Keratinocyte (primary cell): ENCODE measurements around the gene HTR2B. TPM values are rescaled to one million over a fixed set of nuclear protein-coding genes. Genes with fewer than 3 reads are reported as not detected.

Source experiments
- DNase-seq: peaks from one replicate; pipeline ENCODE4 v3.0.0-alpha.2; 2011; ENCODE audit warnings: low read depth, missing footprints, low spot score
- FAIRE-seq: peaks from 2 replicates; lab custom pipeline; 2011; peaks lifted over from hg19 to GRCh38; lab: Jason Lieb, UNC
- H2AFZ ChIP-seq: 2 replicates; pipeline ENCODE4 v1.6.0; 2012; ENCODE audit warnings: low read length, control low read depth, inconsistent platforms; ENCODE audit not compliant: control insufficient read depth
- H3K27ac ChIP-seq: 2 replicates; pipeline ENCODE4 v1.5.1; 2011; ENCODE audit warnings: low read length; ENCODE audit not compliant: control insufficient read depth, insufficient read depth
- H3K27me3 ChIP-seq: 3 replicates; pipeline ENCODE4 v1.6.0; 2011; ENCODE audit warnings: low read length; ENCODE audit not compliant: control insufficient read depth, insufficient read depth; ENCODE audit errors: extremely low read depth
- H3K36me3 ChIP-seq, 2 experiments: 2 replicates in 1 of 2; 3 replicates in 1 of 2; pipeline ENCODE4 v1.5.1; 2011; ENCODE audit warnings: low read length in 2 of 2, mild to moderate bottlenecking in 1 of 2; ENCODE audit not compliant: control insufficient read depth in 2 of 2, insufficient read depth in 2 of 2; ENCODE audit errors: extremely low read depth in 1 of 2
- H3K4me1 ChIP-seq: 3 replicates; pipeline ENCODE4 v1.5.1; 2011; ENCODE audit warnings: low read length; ENCODE audit not compliant: control insufficient read depth, insufficient read depth; ENCODE audit errors: extremely low read depth
- H3K4me2 ChIP-seq: 3 replicates; pipeline ENCODE4 v1.6.0; 2011; ENCODE audit warnings: low read depth, low read length; ENCODE audit not compliant: control insufficient read depth, insufficient read depth; ENCODE audit errors: extremely low read depth
- H3K4me3 ChIP-seq, 3 experiments: fragments of 200-600 bp in 1 of 3; sonication (generic) in 1 of 3; 2 replicates in 2 of 3; 3 replicates in 1 of 3; pipeline ENCODE4 v1.5.1; 2011 to 2016; ENCODE audit warnings: low read length in 3 of 3, mild to moderate bottlenecking in 3 of 3, control low read depth in 2 of 3, inconsistent platforms in 1 of 3, low read depth in 1 of 3, mixed read lengths in 1 of 3, mixed run types in 1 of 3, moderate library complexity in 1 of 3; ENCODE audit not compliant: control insufficient read depth in 2 of 3, insufficient read depth in 2 of 3; ENCODE audit errors: extremely low read depth in 1 of 3
- H3K79me2 ChIP-seq: 2 replicates; pipeline ENCODE4 v1.6.0; 2012; ENCODE audit warnings: low read length; ENCODE audit not compliant: control insufficient read depth, insufficient read depth
- H3K9ac ChIP-seq: 3 replicates; pipeline ENCODE4 v1.6.0; 2011; ENCODE audit warnings: low read length; ENCODE audit not compliant: control insufficient read depth, insufficient read depth; ENCODE audit errors: extremely low read depth
- H3K9me1 ChIP-seq: 3 replicates; pipeline ENCODE4 v1.6.0; 2011; ENCODE audit warnings: low read length; ENCODE audit not compliant: control insufficient read depth, insufficient read depth; ENCODE audit errors: extremely low read depth
- H3K9me3 ChIP-seq: 2 replicates; pipeline ENCODE4 v1.5.1; 2012; ENCODE audit warnings: low read depth, low read length; ENCODE audit not compliant: control insufficient read depth
- H4K20me1 ChIP-seq: 3 replicates; pipeline ENCODE4 v1.6.0; 2011; ENCODE audit warnings: low read length; ENCODE audit not compliant: control insufficient read depth, insufficient read depth; ENCODE audit errors: extremely low read depth
- EZH2 ChIP-seq: IDR thresholded peaks from one replicate; pipeline ENCODE4 v1.6.1; 2012; ENCODE audit warnings: inconsistent platforms, mild to moderate bottlenecking, low read length, moderate library complexity
- dilution Hi-C: fragments of 300-500 bp; cut with MboI; formaldehyde crosslinking; loops from one replicate; pipeline ENCODE4 v1.7.0; 2020; ENCODE audit warnings: low sequenced_read_pairs; ENCODE audit not compliant: extremely low pct_ligation_motif_present
- polyA plus RNA-seq, 5 experiments: library from polyadenylated mRNA; depleted of rRNA in 3 of 5; stranded (reverse) in 3 of 5; stranded (forward) in 1 of 5; unstranded in 1 of 5; fragments of >200 nt; gene quantifications; 1 replicate in 1 of 5; 2 replicates in 3 of 5; 3 replicates in 1 of 5; pipeline versions ENCODE4 v1.2.1 to v1.2.3, GENCODE V29; 2011 to 2012; ENCODE audit warnings: missing spikeins in 2 of 5, low read depth in 1 of 5, low replicate concordance in 1 of 5
- TF ChIP-seq, protein P1 (sequence below), 3 experiments: IDR thresholded peaks in 1 of 3; conservative IDR thresholded peaks in 1 of 3; optimal IDR thresholded peaks in 1 of 3; 2 replicates in 2 of 3; 3 replicates in 1 of 3; pipeline versions ENCODE3 to v1.5.1; 2011; ENCODE audit warnings: low read length in 3 of 3, mild to moderate bottlenecking in 3 of 3, moderate library complexity in 2 of 3, control low read depth in 1 of 3, inconsistent platforms in 1 of 3; ENCODE audit not compliant: insufficient read depth in 2 of 3; ENCODE audit errors: extremely low read depth in 1 of 3

The HTR2B gene
- polyA plus RNA-seq, 1 donor (not counting 4 experiments of a cell fraction or from before 2014, with no cell fraction given): not detected

DNA sequence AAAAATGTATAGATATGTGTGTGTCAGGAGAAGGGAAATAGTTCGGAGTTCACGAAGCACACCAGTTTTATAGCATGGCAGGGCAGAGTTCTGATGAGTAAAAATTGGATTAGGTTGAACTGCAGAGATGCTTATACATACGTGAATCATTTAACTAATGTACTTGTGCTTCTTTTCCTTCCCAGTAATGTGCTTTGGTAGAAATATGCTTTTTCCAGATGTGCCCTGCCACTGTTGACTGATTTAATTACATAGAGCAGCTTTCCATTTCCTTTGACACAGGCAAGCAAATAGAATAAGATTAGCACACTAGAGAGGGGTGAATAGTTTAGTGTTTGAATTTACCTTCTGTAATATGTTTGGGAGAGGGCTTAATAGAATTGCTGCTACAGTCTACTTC, 44.6 kb upstream of the HTR2B start:
- no peak overlapping the region for H3K9ac ChIP-seq

DNA sequence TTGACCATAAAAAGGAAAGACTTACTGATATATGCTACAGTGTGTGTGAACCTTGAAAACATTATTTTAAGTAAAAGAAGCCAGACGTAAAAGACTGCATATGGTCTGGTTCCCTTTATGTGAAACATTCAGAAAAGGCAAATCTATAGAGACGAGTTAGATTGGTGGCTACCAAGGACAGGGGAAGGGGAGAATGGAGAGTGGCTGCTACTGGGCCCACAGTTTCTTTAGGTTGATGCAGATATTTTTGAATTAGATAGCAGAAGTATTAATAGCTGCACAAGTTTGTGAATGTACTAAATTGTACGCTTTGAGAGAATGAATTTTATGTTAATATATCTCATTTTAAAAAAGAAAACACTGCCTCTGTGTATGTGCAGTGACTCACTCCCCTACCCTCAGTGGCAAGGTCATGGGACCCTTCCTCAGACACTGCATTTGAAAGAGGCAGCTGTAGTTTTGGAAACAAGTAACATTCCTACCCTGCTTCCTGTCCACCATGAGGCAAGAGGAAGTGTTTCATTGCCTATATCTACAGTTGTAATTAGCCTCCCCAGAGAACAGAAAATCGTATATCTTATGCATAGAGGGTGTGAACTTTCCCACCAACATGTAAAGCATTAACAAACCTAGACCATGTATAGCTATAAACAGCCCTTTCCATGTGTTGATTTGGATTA, 43.8 kb upstream of the HTR2B start:
- dilution Hi-C loops: no loop called here

More for the DNA sequence above, 44.6 kb upstream of the HTR2B start:
- H3K4me1 ChIP-seq: no peaks in the 10 kb centered on the region
- no peak overlapping the region for H2AFZ ChIP-seq
- H3K9me1 ChIP-seq: no peaks in the 10 kb centered on the region
- dilution Hi-C loops: no loop called here
- H3K27me3 ChIP-seq: no peaks in the 10 kb centered on the region
- H3K36me3 ChIP-seq: peaks cover 11 to 23% of the 10 kb centered on the region in 2 experiments
- H3K4me2 ChIP-seq: no peak overlapping the region
- H4K20me1 ChIP-seq: no peaks in the 10 kb centered on the region
- no peak for TF ChIP-seq EZH2
- TF ChIP-seq, protein P1, sequence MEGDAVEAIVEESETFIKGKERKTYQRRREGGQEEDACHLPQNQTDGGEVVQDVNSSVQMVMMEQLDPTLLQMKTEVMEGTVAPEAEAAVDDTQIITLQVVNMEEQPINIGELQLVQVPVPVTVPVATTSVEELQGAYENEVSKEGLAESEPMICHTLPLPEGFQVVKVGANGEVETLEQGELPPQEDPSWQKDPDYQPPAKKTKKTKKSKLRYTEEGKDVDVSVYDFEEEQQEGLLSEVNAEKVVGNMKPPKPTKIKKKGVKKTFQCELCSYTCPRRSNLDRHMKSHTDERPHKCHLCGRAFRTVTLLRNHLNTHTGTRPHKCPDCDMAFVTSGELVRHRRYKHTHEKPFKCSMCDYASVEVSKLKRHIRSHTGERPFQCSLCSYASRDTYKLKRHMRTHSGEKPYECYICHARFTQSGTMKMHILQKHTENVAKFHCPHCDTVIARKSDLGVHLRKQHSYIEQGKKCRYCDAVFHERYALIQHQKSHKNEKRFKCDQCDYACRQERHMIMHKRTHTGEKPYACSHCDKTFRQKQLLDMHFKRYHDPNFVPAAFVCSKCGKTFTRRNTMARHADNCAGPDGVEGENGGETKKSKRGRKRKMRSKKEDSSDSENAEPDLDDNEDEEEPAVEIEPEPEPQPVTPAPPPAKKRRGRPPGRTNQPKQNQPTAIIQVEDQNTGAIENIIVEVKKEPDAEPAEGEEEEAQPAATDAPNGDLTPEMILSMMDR (optimal IDR thresholded peaks at IDR 0.05 in 1 of 3, IDR thresholded peaks at IDR 0.05 in 1 of 3, conservative IDR thresholded peaks at IDR 0.05 in 1 of 3; ENCODE audit: extremely low read depth in 1 of 3, insufficient read depth in 2 of 3, low read length in 3 of 3): no peak
- H3K27ac ChIP-seq: no peak overlapping the region
- no peaks in the 10 kb centered on the region for H3K79me2 ChIP-seq
- H3K4me3 ChIP-seq: no peak overlapping the region
- H3K9me3 ChIP-seq: no peaks in the 10 kb centered on the region
- no peak for DNase-seq
- FAIRE-seq: no peak

More for the DNA sequence above, 43.8 kb upstream of the HTR2B start:
- Histone ChIP-seq H3K4me1 (no peaks in the 10 kb centered on the region), H3K9me1 (no peaks in the 10 kb centered on the region), H3K27me3 (no peaks in the 10 kb centered on the region), H4K20me1 (no peaks in the 10 kb centered on the region), H2AFZ (no peak overlapping the region), H3K9ac (no peak overlapping the region), H3K4me2 (no peak overlapping the region), H3K27ac (no peak overlapping the region), H3K4me3 (no peak overlapping the region), H3K9me3 (no peaks in the 10 kb centered on the region), H3K36me3 (peaks cover 11 to 24% of the 10 kb centered on the region in 2 experiments), H3K79me2 (no peaks in the 10 kb centered on the region)
- FAIRE-seq (no peak), DNase-seq (no peak)
- TF ChIP-seq, protein P1 (optimal IDR thresholded peaks at IDR 0.05 in 1 of 3, IDR thresholded peaks at IDR 0.05 in 1 of 3, conservative IDR thresholded peaks at IDR 0.05 in 1 of 3; ENCODE audit: extremely low read depth in 1 of 3, insufficient read depth in 2 of 3, low read length in 3 of 3): no peak
- TF ChIP-seq EZH2: no peak
